ENCODE measurements around the gene FOXF1.

Gene FOXF1

GRCh38 chr16:86510465-86511261 lies at the start of gene FOXF1:
Gene FOXF1 (plus strand): TSS chr16:86510527. CDS start chr16:86510570, 43 bp downstream.
- no peak for DNase-seq (ENCODE audit: low spot score)

- DNase-seq (ENCODE audit: low spot score), result no peak
Observed at GRCh38 chr16:86461037-86461436, 49.3 kb upstream of the FOXF1 start.

GRCh38 chr16:86462334-86463084 lies 47.8 kb upstream of the FOXF1 start:
- no peak for DNase-seq (ENCODE audit: low spot score)

- DNase-seq (ENCODE audit: low spot score), result no peak
Observed at GRCh38 chr16:86464044-86464443, 46.3 kb upstream of the FOXF1 start.

- no peak for DNase-seq (ENCODE audit: low spot score)
Observed at GRCh38 chr16:86465434-86465833, 44.9 kb upstream of the FOXF1 start.

GRCh38 chr16:86466696-86467406 lies 43.5 kb upstream of the FOXF1 start:
- DNase-seq (ENCODE audit: low spot score), result no peak

- no peak for DNase-seq (ENCODE audit: low spot score)
Observed at GRCh38 chr16:86467490-86467889, 42.8 kb upstream of the FOXF1 start.

- DNase-seq (ENCODE audit: low spot score), result no peak
Observed at GRCh38 chr16:86470964-86471363, 39.4 kb upstream of the FOXF1 start.

- DNase-seq (ENCODE audit: low spot score), result no peak
Observed at GRCh38 chr16:86471896-86472295, 38.4 kb upstream of the FOXF1 start.

GRCh38 chr16:86472366-86472765 lies 38.0 kb upstream of the FOXF1 start:
- no peak for DNase-seq (ENCODE audit: low spot score)

- no peak for DNase-seq (ENCODE audit: low spot score)
Observed at GRCh38 chr16:86476956-86477534, 33.3 kb upstream of the FOXF1 start.

GRCh38 chr16:86477642-86478041 lies 32.7 kb upstream of the FOXF1 start:
- DNase-seq (ENCODE audit: low spot score), result no peak

GRCh38 chr16:86478779-86479178 lies 31.5 kb upstream of the FOXF1 start:
- no peak for DNase-seq (ENCODE audit: low spot score)

- DNase-seq (ENCODE audit: low spot score), result no peak
Observed at GRCh38 chr16:86479419-86479818, 30.9 kb upstream of the FOXF1 start.

- DNase-seq (ENCODE audit: low spot score), result no peak
Observed at GRCh38 chr16:86480444-86480843, 29.9 kb upstream of the FOXF1 start.

GRCh38 chr16:86481607-86482006 lies 28.7 kb upstream of the FOXF1 start:
- DNase-seq (ENCODE audit: low spot score), result no peak

- no peak for DNase-seq (ENCODE audit: low spot score)
Observed at GRCh38 chr16:86484240-86484639, 26.1 kb upstream of the FOXF1 start.

GRCh38 chr16:86485746-86486145 lies 24.6 kb upstream of the FOXF1 start:
- no peak for DNase-seq (ENCODE audit: low spot score)

GRCh38 chr16:86490859-86491639 lies 19.3 kb upstream of the FOXF1 start:
- no peak for DNase-seq (ENCODE audit: low spot score)

- no peak for DNase-seq (ENCODE audit: low spot score)
Observed at GRCh38 chr16:86491640-86492023, 18.7 kb upstream of the FOXF1 start.

GRCh38 chr16:86492267-86492960 lies 17.9 kb upstream of the FOXF1 start:
- no peak for DNase-seq (ENCODE audit: low spot score)
